GM12892 (cell line): ENCODE measurements around the gene SFXN5.

Source experiments
- POLR2A ChIP-seq: IDR thresholded peaks from 2 replicates; pipeline ENCODE4 v1.6.1; 2011; ENCODE audit warnings: low read depth, low read length, control low read depth
- POLR2AphosphoS5 ChIP-seq: IDR thresholded peaks from 2 replicates; pipeline ENCODE4 v1.6.1; 2011; ENCODE audit warnings: low read depth, low read length, control low read depth

DNA sequence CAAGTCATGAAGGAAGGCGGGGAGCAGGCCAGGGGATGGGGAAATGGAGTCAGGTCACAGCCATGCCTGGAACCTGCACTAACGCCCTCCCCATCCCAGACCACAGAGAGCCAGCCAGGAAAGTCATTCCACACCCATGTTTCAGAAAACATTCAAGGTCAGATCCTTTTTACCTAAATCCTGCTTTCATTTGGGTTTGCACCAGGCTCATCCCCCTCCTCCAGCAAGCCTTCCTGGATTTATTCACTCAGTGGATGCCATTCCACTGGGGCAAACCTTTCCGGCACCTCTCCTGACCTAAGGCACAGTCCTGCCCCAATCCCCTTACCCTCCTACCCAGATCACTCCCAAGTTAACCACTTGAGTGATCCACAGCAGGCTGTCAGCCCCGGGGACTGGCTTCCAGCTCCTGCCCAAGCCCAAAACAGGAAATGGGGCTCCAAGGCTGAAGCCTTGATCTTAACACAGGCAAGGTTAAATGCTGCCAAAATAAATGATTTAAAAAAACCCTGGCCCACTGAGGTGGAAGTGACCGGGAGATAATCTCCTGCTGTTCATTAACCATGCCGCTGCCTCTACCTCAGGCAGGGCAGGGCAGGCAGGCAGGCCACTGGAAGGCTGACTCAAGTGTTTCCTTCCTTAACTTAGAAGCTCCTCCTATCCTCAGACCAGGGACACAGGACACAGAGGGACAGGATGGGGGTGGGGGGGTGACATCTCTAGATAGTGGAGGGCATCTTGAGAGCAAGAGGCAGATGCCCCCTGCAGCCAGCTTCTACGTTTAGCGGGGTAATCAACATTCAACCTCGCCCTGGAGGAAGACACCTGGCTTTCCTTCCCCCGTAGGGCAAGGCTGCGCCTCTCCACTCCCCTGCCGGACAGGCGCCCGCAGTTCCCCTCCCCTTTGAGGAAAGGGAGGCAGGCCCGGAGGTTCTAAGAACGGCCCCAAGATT lies 39.8 kb upstream of the SFXN5 start:
- no peak for TF ChIP-seq POLR2AphosphoS5
- TF ChIP-seq POLR2A: no peak
